Right hindlimb (tissue), 1 donor: ENCODE results near the gene TAC4.

ENCODE experiments used
- DNase-seq: peaks from one replicate; pipeline ENCODE4 v3.0.0-alpha.2; 2018

TAC4 gene

GRCh38 chr17:49848019-49848473, at the start of gene TAC4:
TSS of gene TAC4 (minus strand) at chr17:49848069. CDS start at chr17:49848017, 52 bp downstream.
- no peak for DNase-seq

- DNase-seq = no peak
Measured at GRCh38 chr17:49896860-49897259, 49.0 kb upstream of the TAC4 start.

GRCh38 chr17:49896222-49896621, 48.4 kb upstream of the TAC4 start:
- no peak for DNase-seq

- DNase-seq = no peak
Measured at GRCh38 chr17:49895812-49896211, 47.9 kb upstream of the TAC4 start.

- DNase-seq = no peak
Measured at GRCh38 chr17:49894761-49895160, 46.9 kb upstream of the TAC4 start.

- no peak for DNase-seq
Measured at GRCh38 chr17:49891694-49892389, 44.0 kb upstream of the TAC4 start.

- no peak for DNase-seq
Measured at GRCh38 chr17:49891271-49891670, 43.4 kb upstream of the TAC4 start.

GRCh38 chr17:49890852-49891251, 43.0 kb upstream of the TAC4 start:
- no peak for DNase-seq

GRCh38 chr17:49890077-49890821, 42.4 kb upstream of the TAC4 start:
- peak; percentile 60 for DNase-seq

GRCh38 chr17:49889500-49889899, 41.6 kb upstream of the TAC4 start:
- no peak for DNase-seq

- no peak for DNase-seq
Measured at GRCh38 chr17:49887744-49888360, 40.0 kb upstream of the TAC4 start.

GRCh38 chr17:49887086-49887743, 39.3 kb upstream of the TAC4 start:
- no peak for DNase-seq

- no peak for DNase-seq
Measured at GRCh38 chr17:49886036-49886435, 38.2 kb upstream of the TAC4 start.

- no peak for DNase-seq
Measured at GRCh38 chr17:49882434-49882833, 34.6 kb upstream of the TAC4 start.

GRCh38 chr17:49881054-49881402, 33.2 kb upstream of the TAC4 start:
- no peak for DNase-seq

GRCh38 chr17:49880291-49881053, 32.6 kb upstream of the TAC4 start:
- DNase-seq = peak; percentile 76

GRCh38 chr17:49878931-49879904, 31.3 kb upstream of the TAC4 start:
- no peak for DNase-seq

GRCh38 chr17:49875685-49876084, 27.8 kb upstream of the TAC4 start:
- DNase-seq = no peak

GRCh38 chr17:49874911-49875310, 27.0 kb upstream of the TAC4 start:
- DNase-seq = no peak

GRCh38 chr17:49873926-49874325, 26.1 kb upstream of the TAC4 start:
- DNase-seq = no peak

- no peak for DNase-seq
Measured at GRCh38 chr17:49873466-49873865, 25.6 kb upstream of the TAC4 start.
